HCT116 (cell line): ENCODE data around the gene CFAP53. TPM values are rescaled to one million over a fixed set of nuclear protein-coding genes. Genes with fewer than 3 reads are reported as not detected.

ENCODE experiments used
- ATAC-seq: fragments of 200-7000 bp; cut with Tn5 transposase; 2 replicates; pipeline ENCODE4 v1.9.1; 2020; ENCODE audit warnings: mild to moderate bottlenecking, moderate library complexity
- BruUV-seq: library from RNA; stranded (reverse); fragments of 400-500 nt; replicated peaks from 2 replicates; lab custom pipeline; 2021; lab: Mats Ljungman, UMichigan
- CTCF ChIA-PET: fragments of 300-600 bp; sonication (Branson Sonifier 250); formaldehyde crosslinking; loops from one replicate; lab custom pipeline; 2021; ENCODE audit warnings: antibody characterized with exemption; lab: Charles Lee
- POLR2A ChIA-PET: fragments of 300-600, 350-600 bp; sonication (Branson Sonifier 250); formaldehyde crosslinking; loops from one replicate; lab custom pipeline; 2021; ENCODE audit warnings: antibody characterized with exemption; lab: Charles Lee
- RAD21 ChIA-PET, 2 experiments: fragments of 300-600 bp; sonication (Branson Sonifier 250); formaldehyde crosslinking; loops; one replicate each; lab custom pipeline; 2023; ENCODE audit warnings: low total read pairs in 2 of 2; ENCODE audit not compliant: uncharacterized antibody in 2 of 2, unreplicated experiment in 2 of 2, low non-redundant PET in 1 of 2; lab: Charles Lee
- DNase-seq: peaks from one replicate; pipeline ENCODE4 v3.0.0-alpha.2; 2010; ENCODE audit warnings: low read depth, low spot score
- H2AFZ ChIP-seq: fragments of 200-600 bp; shearing (Covaris generic), sonication (generic); 2 replicates; pipeline ENCODE4 v1.6.1; 2017; ENCODE audit warnings: low read depth, mixed run types, mixed read lengths, antibody characterized with exemption, low read length; ENCODE audit not compliant: poor library complexity, severe bottlenecking
- H3K27ac ChIP-seq: 2 replicates; pipeline ENCODE4 v1.5.1; 2012; ENCODE audit warnings: low read depth, low read length
- H3K27me3 ChIP-seq: fragments of 200-600 bp; sonication (generic); 2 replicates; pipeline ENCODE4 v1.6.1; 2016; ENCODE audit warnings: mixed run types, low read length, mixed read lengths; ENCODE audit not compliant: insufficient read depth
- H3K36me3 ChIP-seq, 2 experiments: fragments of 200-500 bp in 1 of 2; fragments of 200-600 bp in 1 of 2; sonication (Bioruptor generic) in 1 of 2; sonication (generic) in 1 of 2; 2 replicates each; pipeline versions ENCODE4 v1.5.1 to v1.6.1; 2014 to 2016; ENCODE audit warnings: low read length in 2 of 2, inconsistent platforms in 1 of 2, mixed read lengths in 1 of 2, mixed run types in 1 of 2; ENCODE audit not compliant: insufficient read depth in 2 of 2, control insufficient read depth in 1 of 2
- H3K4me1 ChIP-seq, 2 experiments: fragments of 200-600 bp in 1 of 2; sonication (generic) in 1 of 2; 2 replicates each; pipeline versions ENCODE4 v1.5.1 to v1.6.1; 2012 to 2017; ENCODE audit warnings: low read length in 2 of 2, inconsistent platforms in 1 of 2, mild to moderate bottlenecking in 1 of 2, mixed read lengths in 1 of 2, mixed run types in 1 of 2, moderate library complexity in 1 of 2; ENCODE audit not compliant: insufficient read depth in 2 of 2, control insufficient read depth in 1 of 2
- H3K4me2 ChIP-seq: fragments of 200-600 bp; sonication (generic); 2 replicates; pipeline ENCODE4 v1.6.1; 2017; ENCODE audit warnings: mixed run types, low read length, mixed read lengths
- H3K4me3 ChIP-seq, 2 experiments: fragments of 200-600 bp in 1 of 2; sonication (generic) in 1 of 2; replicated peaks in 1 of 2; 2 replicates each; pipeline ENCODE4 v1.5.1; 2011 to 2016; ENCODE audit warnings: low read length in 2 of 2, control low read depth in 1 of 2, low read depth in 1 of 2, mild to moderate bottlenecking in 1 of 2, mixed read lengths in 1 of 2, mixed run types in 1 of 2
- H3K79me2 ChIP-seq: fragments of 200-600 bp; sonication (generic); 2 replicates; pipeline ENCODE4 v1.6.1; 2017; ENCODE audit warnings: mild to moderate bottlenecking, mixed run types, low read length, moderate library complexity, mixed read lengths; ENCODE audit not compliant: insufficient read depth
- H3K9ac ChIP-seq: fragments of 200-600 bp; sonication (generic); 2 replicates; pipeline ENCODE4 v1.6.1; 2016; ENCODE audit warnings: low read length, mixed read lengths
- H3K9me2 ChIP-seq: fragments of 200-600 bp; sonication (generic), shearing (Covaris generic); 2 replicates; pipeline ENCODE4 v1.6.1; 2017; ENCODE audit warnings: mixed run types, mild to moderate bottlenecking, moderate library complexity; ENCODE audit not compliant: insufficient read depth
- H3K9me3 ChIP-seq, 2 experiments: fragments of 200-500 bp in 1 of 2; fragments of 200-600 bp in 1 of 2; sonication (Bioruptor generic) in 1 of 2; sonication (generic) in 1 of 2; 2 replicates each; pipeline ENCODE4 v1.6.1; 2014 to 2017; ENCODE audit warnings: low read length in 2 of 2, mixed read lengths in 2 of 2, inconsistent platforms in 1 of 2, low read depth in 1 of 2, mild to moderate bottlenecking in 1 of 2, mixed run types in 1 of 2, moderate library complexity in 1 of 2; ENCODE audit not compliant: control insufficient read depth in 1 of 2, insufficient read depth in 1 of 2
- H4K20me1 ChIP-seq: fragments of 200-600 bp; sonication (generic), shearing (Covaris generic); 2 replicates; pipeline ENCODE4 v1.6.1; 2017; ENCODE audit warnings: mixed run types, mild to moderate bottlenecking, moderate library complexity; ENCODE audit not compliant: insufficient read depth
- CEBPB ChIP-seq: IDR thresholded peaks from 2 replicates; pipeline ENCODE4 v1.6.1; 2012; ENCODE audit warnings: low read depth
- EGR1 ChIP-seq: IDR thresholded peaks from 2 replicates; pipeline ENCODE4 v1.6.1; 2012; ENCODE audit warnings: low read depth
- EZH2phosphoT487 ChIP-seq: fragments of 200-600 bp; IDR thresholded peaks from 2 replicates; pipeline ENCODE4 v1.6.1; 2018; ENCODE audit warnings: antibody characterized with exemption, borderline replicate concordance
- POLR2A ChIP-seq: IDR thresholded peaks from 2 replicates; pipeline ENCODE4 v1.7.0; 2011; ENCODE audit warnings: borderline replicate concordance; ENCODE audit not compliant: insufficient read depth, insufficient read length; ENCODE audit errors: extremely low read depth
- POLR2AphosphoS5 ChIP-seq: IDR thresholded peaks from 2 replicates; pipeline ENCODE4 v1.6.1; 2011; ENCODE audit warnings: mild to moderate bottlenecking, low read depth, low read length, moderate library complexity
- TCF7L2 ChIP-seq: IDR thresholded peaks from 2 replicates; pipeline ENCODE4 v1.7.0; 2011; ENCODE audit warnings: borderline replicate concordance, inconsistent platforms; ENCODE audit not compliant: insufficient read depth, insufficient read length; ENCODE audit errors: extremely low read depth
- YY1 ChIP-seq: IDR thresholded peaks from 2 replicates; pipeline ENCODE4 v1.6.1; 2011; ENCODE audit warnings: low read length, low read depth, moderate library complexity, mild to moderate bottlenecking; ENCODE audit not compliant: insufficient replicate concordance; ENCODE audit errors: extremely low read depth
- intact Hi-C: fragments of 100-400 bp; cut with micrococcal nuclease; formaldehyde crosslinking; loops from 2 replicates; pipeline ENCODE4 v1.10.0; 2022
- total RNA-seq: library from RNA; stranded (reverse); gene quantifications from one replicate; pipeline ENCODE4 v1.2.1, GENCODE V29; 2021; ENCODE audit not compliant: unreplicated experiment
- TF ChIP-seq, protein P1 (sequence below), 3 experiments: fragments of 200-600 bp in 1 of 3; sonication (generic) in 1 of 3; IDR thresholded peaks in 2 of 3; conservative IDR thresholded peaks in 1 of 3; 2 replicates each; pipeline ENCODE4 v1.5.1; 2012 to 2017; ENCODE audit warnings: low read depth in 2 of 3, low read length in 2 of 3, antibody characterized with exemption in 1 of 3, borderline replicate concordance in 1 of 3, control low read depth in 1 of 3, mild to moderate bottlenecking in 1 of 3, mixed read lengths in 1 of 3, mixed run types in 1 of 3, moderate library complexity in 1 of 3; ENCODE audit not compliant: insufficient read depth in 1 of 3
- TF ChIP-seq, protein P2 (sequence below): IDR thresholded peaks from 2 replicates; pipeline ENCODE4 v1.6.1; 2012

Gene CFAP53
- total RNA-seq, 1 experiment from 2014 or later, result 1.1 TPM

DNA sequence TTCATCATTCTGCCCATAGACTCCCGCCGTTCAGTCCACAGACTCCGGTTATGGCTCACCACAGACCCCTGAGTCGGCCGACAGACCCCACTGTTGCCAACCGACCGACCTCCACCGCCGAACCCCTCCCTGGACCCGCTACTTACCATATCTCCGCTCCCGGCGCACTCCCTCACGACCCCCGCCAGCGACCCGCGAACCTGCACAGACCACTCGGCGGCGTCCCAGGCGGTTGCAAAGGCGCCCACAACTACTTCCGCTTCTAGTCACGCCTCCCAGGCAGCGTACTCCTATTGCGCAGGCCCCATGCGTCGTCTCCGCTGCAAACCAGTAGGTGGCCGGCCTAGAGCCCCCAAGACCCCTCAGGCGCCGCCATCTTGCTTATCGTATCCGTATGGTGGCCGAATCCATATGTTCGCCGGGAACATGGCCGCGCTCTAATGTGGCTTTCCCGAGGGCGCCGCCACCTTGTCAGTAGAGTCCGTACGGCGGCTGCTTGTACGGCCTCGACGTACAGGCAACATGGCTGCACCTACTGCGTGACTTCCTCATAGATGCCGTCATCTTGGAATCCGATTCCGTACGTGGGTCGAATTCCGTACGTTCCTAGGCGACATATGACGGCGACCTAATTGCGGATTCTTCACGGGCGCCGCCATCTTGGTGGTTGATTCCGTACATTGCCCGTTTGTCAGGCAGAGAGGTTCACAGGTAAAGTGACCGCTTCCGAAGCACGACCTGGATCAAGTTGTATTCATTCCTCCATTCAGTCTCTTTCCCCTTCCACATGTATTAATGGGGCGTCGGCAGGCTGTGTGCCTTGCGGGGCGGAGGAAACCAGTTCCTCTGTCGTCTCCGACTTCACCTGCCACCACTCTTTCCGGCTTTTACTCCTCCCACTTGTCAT is 21.4 kb upstream of the CFAP53 start, which contains the start of gene CXXC1:
CXXC1 (minus strand) TSS at position 252 of the 907 bp plus-strand sequence; CDS start at position 149, 103 bp downstream.
- peak within 1 kb of the TSS; percentile 48 for H3K27ac ChIP-seq
- RAD21 ChIA-PET, result no interaction called here
- peak; percentile 100 for TF ChIP-seq YY1
- TF ChIP-seq POLR2A, result no peak
- TF ChIP-seq, protein P1, sequence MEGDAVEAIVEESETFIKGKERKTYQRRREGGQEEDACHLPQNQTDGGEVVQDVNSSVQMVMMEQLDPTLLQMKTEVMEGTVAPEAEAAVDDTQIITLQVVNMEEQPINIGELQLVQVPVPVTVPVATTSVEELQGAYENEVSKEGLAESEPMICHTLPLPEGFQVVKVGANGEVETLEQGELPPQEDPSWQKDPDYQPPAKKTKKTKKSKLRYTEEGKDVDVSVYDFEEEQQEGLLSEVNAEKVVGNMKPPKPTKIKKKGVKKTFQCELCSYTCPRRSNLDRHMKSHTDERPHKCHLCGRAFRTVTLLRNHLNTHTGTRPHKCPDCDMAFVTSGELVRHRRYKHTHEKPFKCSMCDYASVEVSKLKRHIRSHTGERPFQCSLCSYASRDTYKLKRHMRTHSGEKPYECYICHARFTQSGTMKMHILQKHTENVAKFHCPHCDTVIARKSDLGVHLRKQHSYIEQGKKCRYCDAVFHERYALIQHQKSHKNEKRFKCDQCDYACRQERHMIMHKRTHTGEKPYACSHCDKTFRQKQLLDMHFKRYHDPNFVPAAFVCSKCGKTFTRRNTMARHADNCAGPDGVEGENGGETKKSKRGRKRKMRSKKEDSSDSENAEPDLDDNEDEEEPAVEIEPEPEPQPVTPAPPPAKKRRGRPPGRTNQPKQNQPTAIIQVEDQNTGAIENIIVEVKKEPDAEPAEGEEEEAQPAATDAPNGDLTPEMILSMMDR (IDR thresholded peaks at IDR 0.05 in 2 of 3, conservative IDR thresholded peaks at IDR 0.05 in 1 of 3; ENCODE audit: borderline replicate concordance in 1 of 3, insufficient read depth in 1 of 3, low read depth in 2 of 3, low read length in 2 of 3), result peak in 1 of 3 experiments; percentile 43; a peak in 1 of 6 replicates
- TF ChIP-seq TCF7L2, result peak; percentile 91
- TF ChIP-seq, protein P2, sequence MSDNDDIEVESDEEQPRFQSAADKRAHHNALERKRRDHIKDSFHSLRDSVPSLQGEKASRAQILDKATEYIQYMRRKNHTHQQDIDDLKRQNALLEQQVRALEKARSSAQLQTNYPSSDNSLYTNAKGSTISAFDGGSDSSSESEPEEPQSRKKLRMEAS, result no peak
- TF ChIP-seq EZH2phosphoT487, result no peak
- TF ChIP-seq CEBPB, result no peak
- TF ChIP-seq EGR1, result no peak
- TF ChIP-seq POLR2AphosphoS5, result peak; percentile 90
- TF ChIP-seq, all 23 proteins: peak for 4
- DNase-seq (peak; percentile 99), ATAC-seq (peak; percentile 88)
- peaks cover 5 to 25% of the 10 kb centered on the region in 2 experiments; a peak in 3 of 4 replicates for H3K4me1 ChIP-seq
- H3K9me3 ChIP-seq, result no peaks in the 10 kb centered on the region
- H3K36me3 ChIP-seq, result peaks cover 4 to 25% of the 10 kb centered on the region in 2 experiments; a peak in 3 of 4 replicates
- BruUV-seq, result no TSS peak
- peak within 1 kb of the TSS; percentile 89 for H3K9ac ChIP-seq
- CTCF ChIA-PET, result no interaction called here
- POLR2A ChIA-PET, result no interaction called here
- no peaks in the 10 kb centered on the region for H3K27me3 ChIP-seq
- no peaks in the 10 kb centered on the region for H3K9me2 ChIP-seq
- H2AFZ ChIP-seq, result peak within 1 kb of the TSS; percentile 95
- peaks cover 22% of the 10 kb centered on the region for H3K79me2 ChIP-seq
- intact Hi-C loops, result loop anchor here (2.0 to 10.0 kb wide), 4 partner anchors 47 to 793 kb away; partner anchors contain the start of gene RPL17
- H3K4me2 ChIP-seq, result peak within 1 kb of the TSS; percentile 89
- no peaks in the 10 kb centered on the region for H4K20me1 ChIP-seq
- H3K4me3 ChIP-seq, result peak within 1 kb of the TSS; percentile 83 to 97
